Smooth muscle cell of trachea (primary cell): ENCODE data around the gene SLC7A8. TPM values are rescaled to one million over a fixed set of nuclear protein-coding genes. Genes with fewer than 3 reads are reported as not detected.

Source experiments
- total RNA-seq: library from RNA; depleted of rRNA; stranded (reverse); fragments of >200 nt; gene quantifications from 2 replicates; pipeline ENCODE4 v1.2.1, GENCODE V29; 2014

Gene SLC7A8
- 14.7 and 24.8 TPM in 2 replicates for total RNA-seq

GRCh38 chr14:23183479-23183878 is at the start of gene SLC7A8:
Gene SLC7A8, minus strand, starts transcription at chr14:23183660. Its CDS starts 746 bp downstream, at chr14:23182914.

GRCh38 chr14:23118506-23119362 is 64.7 kb downstream of the SLC7A8 start, which contains the start of gene CEBPE:
Gene CEBPE, minus strand, starts transcription at chr14:23119255. Its CDS starts 164 bp downstream, at chr14:23119091.

GRCh38 chr14:23104591-23105347 is 78.7 kb downstream of the SLC7A8 start, which contains the start of gene CIROP:
Gene CIROP, minus strand, starts transcription at chr14:23104989. Its CDS starts 69 bp downstream, at chr14:23104920.

GRCh38 chr14:23095196-23096108 is 88.0 kb downstream of the SLC7A8 start, which contains the start of gene C14orf119:
Gene C14orf119, plus strand, starts transcription at chr14:23095505. Its CDS starts 2,154 bp downstream, at chr14:23097659.

GRCh38 chr14:23094666-23095195 is 88.7 kb downstream of the SLC7A8 start, which contains the start of gene ACIN1:
Gene ACIN1, minus strand, starts transcription at chr14:23095136. Its CDS starts 24 bp downstream, at chr14:23095112.

Other genes starting within 250 kb of the SLC7A8 start
- 39.9 and 64.4 TPM in 2 replicates for gene HAUS4, start 226.6 kb downstream of the SLC7A8 start, total RNA-seq
- 17.0 and 47.6 TPM in 2 replicates for gene AJUBA, start 201.1 kb downstream of the SLC7A8 start, total RNA-seq
- 9.5 and 17.7 TPM in 2 replicates for gene C14orf93, start 173.5 kb downstream of the SLC7A8 start, total RNA-seq
- 189 and 240 TPM in 2 replicates for gene PSMB5, start 148.8 kb downstream of the SLC7A8 start, total RNA-seq
- gene PSMB11, start 141.4 kb downstream of the SLC7A8 start, total RNA-seq, result under 0.01 TPM in 1 of 2 replicates, not detected in the other
- gene CDH24, start 126.1 kb downstream of the SLC7A8 start, total RNA-seq, result 4.7 and 13.6 TPM in 2 replicates
- 84.0 and 90.5 TPM in 2 replicates for gene ACIN1, start 88.5 kb downstream of the SLC7A8 start, total RNA-seq
- 67.8 and 72.4 TPM in 2 replicates for gene C14orf119, start 88.2 kb downstream of the SLC7A8 start, total RNA-seq
- 1.7 TPM in 2 replicates for gene CIROP, start 78.7 kb downstream of the SLC7A8 start, total RNA-seq
- gene CEBPE, start 64.4 kb downstream of the SLC7A8 start, total RNA-seq, result not detected in 2 replicates
- gene RNF212B, start 54.3 kb upstream of the SLC7A8 start, total RNA-seq, result not detected in 2 replicates
- gene HOMEZ, start 102.5 kb upstream of the SLC7A8 start, total RNA-seq, result 4.2 and 8.6 TPM in 2 replicates
- 5.3 and 5.5 TPM in 2 replicates for gene PPP1R3E, start 119.2 kb upstream of the SLC7A8 start, total RNA-seq
- gene BCL2L2, start 123.2 kb upstream of the SLC7A8 start, total RNA-seq, result 20.7 and 21.0 TPM in 2 replicates
- 76.5 and 86.2 TPM in 2 replicates for gene PABPN1, start 137.8 kb upstream of the SLC7A8 start, total RNA-seq
- gene SLC22A17, start 169.2 kb upstream of the SLC7A8 start, total RNA-seq, result 7.4 and 28.0 TPM in 2 replicates
- gene EFS, start 181.5 kb upstream of the SLC7A8 start, total RNA-seq, result 1.7 and 4.8 TPM in 2 replicates
- not detected in 2 replicates for gene IL25, start 189.1 kb upstream of the SLC7A8 start, total RNA-seq
- 0.44 and 0.50 TPM in 2 replicates for gene CMTM5, start 193.4 kb upstream of the SLC7A8 start, total RNA-seq
- not detected in 2 replicates for gene MYH6, start 224.6 kb upstream of the SLC7A8 start, total RNA-seq